ENCODE measurements around the gene FAM9B. TPM values are rescaled to one million over a fixed set of nuclear protein-coding genes. Genes with fewer than 3 reads are reported as not detected.

Gene FAM9B
- 0.52 TPM for total RNA-seq
- long read RNA-seq = 0 reads

GRCh38 chrX:9033989-9034388 lies at the start of gene FAM9B:
TSS of gene FAM9B (minus strand) at chrX:9034127. CDS start at chrX:9032986, 1,141 bp downstream.
- TF ChIP-seq CTCF (IDR thresholded peaks at IDR 0.05) = no peak
- H3K36me3 ChIP-seq = no peaks in the 10 kb centered on the region
- no peak for DNase-seq
- H3K27ac ChIP-seq = no peak within 1 kb of the TSS
- H3K9me3 ChIP-seq = no peaks in the 10 kb centered on the region
- H3K27me3 ChIP-seq = no peaks in the 10 kb centered on the region
- ATAC-seq = no peak
- no peaks in the 10 kb centered on the region for H3K4me1 ChIP-seq
- H3K4me3 ChIP-seq = no peak within 1 kb of the TSS
- intact Hi-C loops (cut with DNase I) = no loop called here

GRCh38 chrX:9081271-9081670 lies 47.3 kb upstream of the FAM9B start:
- DNase-seq (no peak), ATAC-seq (no peak)
- intact Hi-C loops (cut with DNase I) = no loop called here
- Histone ChIP-seq H3K9me3 (no peaks in the 10 kb centered on the region), H3K27me3 (no peaks in the 10 kb centered on the region), H3K4me3 (no peak overlapping the region), H3K27ac (no peak overlapping the region), H3K4me1 (no peaks in the 10 kb centered on the region), H3K36me3 (no peaks in the 10 kb centered on the region)
- TF ChIP-seq CTCF (IDR thresholded peaks at IDR 0.05) = no peak

GRCh38 chrX:9074326-9074725 lies 40.4 kb upstream of the FAM9B start:
- Histone ChIP-seq H3K36me3 (no peaks in the 10 kb centered on the region), H3K27ac (no peak overlapping the region), H3K27me3 (no peaks in the 10 kb centered on the region), H3K4me3 (no peak overlapping the region), H3K9me3 (no peaks in the 10 kb centered on the region), H3K4me1 (no peaks in the 10 kb centered on the region)
- intact Hi-C loops (cut with DNase I) = no loop called here
- TF ChIP-seq CTCF (IDR thresholded peaks at IDR 0.05) = no peak
- ATAC-seq (no peak), DNase-seq (no peak)

- intact Hi-C loops (cut with DNase I) = no loop called here
- Histone ChIP-seq H3K4me3 (no peak overlapping the region), H3K27ac (no peak overlapping the region), H3K36me3 (no peaks in the 10 kb centered on the region), H3K27me3 (no peaks in the 10 kb centered on the region), H3K4me1 (no peaks in the 10 kb centered on the region), H3K9me3 (no peaks in the 10 kb centered on the region)
- TF ChIP-seq CTCF (IDR thresholded peaks at IDR 0.05) = no peak
- DNase-seq = no peak
- ATAC-seq = no peak
These were observed 38.4 kb upstream of the FAM9B start for GRCh38 chrX:9072281-9072680.

- Histone ChIP-seq H3K4me3 (no peak overlapping the region), H3K4me1 (no peaks in the 10 kb centered on the region), H3K36me3 (no peaks in the 10 kb centered on the region), H3K9me3 (no peaks in the 10 kb centered on the region), H3K27ac (no peak overlapping the region), H3K27me3 (no peaks in the 10 kb centered on the region)
- no peak for DNase-seq
- intact Hi-C loops (cut with DNase I) = no loop called here
- no peak for TF ChIP-seq CTCF (IDR thresholded peaks at IDR 0.05)
- no peak for ATAC-seq
These were observed 37.2 kb upstream of the FAM9B start for GRCh38 chrX:9071031-9071650.

GRCh38 chrX:9069573-9069972 lies 35.6 kb upstream of the FAM9B start:
- TF ChIP-seq CTCF (IDR thresholded peaks at IDR 0.05) = no peak
- H3K9me3 ChIP-seq = no peaks in the 10 kb centered on the region
- no peak overlapping the region for H3K4me3 ChIP-seq
- no peak for DNase-seq
- no peak overlapping the region for H3K27ac ChIP-seq
- intact Hi-C loops (cut with DNase I) = no loop called here
- H3K4me1 ChIP-seq = no peaks in the 10 kb centered on the region
- H3K27me3 ChIP-seq = no peaks in the 10 kb centered on the region
- ATAC-seq = no peak
- no peaks in the 10 kb centered on the region for H3K36me3 ChIP-seq

Data from upper lobe of right lung (tissue), 1 donor.